Endometrial microvascular endothelial cells (primary cell): ENCODE data around the gene ITPR1. TPM values are rescaled to one million over a fixed set of nuclear protein-coding genes. Genes with fewer than 3 reads are reported as not detected.

Experiments used
- in situ Hi-C: cut with HindIII; loops from 2 replicates; pipeline ENCODE4 v1.10.0; 2017; ENCODE audit warnings: low sequenced_read_pairs, low pct_unique_long_range_greater_than_20kb; ENCODE audit errors: inconsistent ontology term
- total RNA-seq: library from RNA; depleted of rRNA; stranded (reverse); fragments of >200 nt; gene quantifications from one replicate; pipeline ENCODE4 v1.2.3, GENCODE V29; 2015; ENCODE audit errors: inconsistent ontology term

Gene ITPR1
- total RNA-seq, 1 donor from 2014 or later, result 17.1 TPM

GRCh38 chr3:4895838-4896237 lies 402.7 kb downstream of the ITPR1 start:
- in situ Hi-C loops, result no loop called here

Other genes starting within 250 kb of the ITPR1 start
- gene SETMAR, start 190.0 kb upstream of the ITPR1 start, total RNA-seq, result 25.7 TPM
- 56.0 TPM for gene SUMF1, start 26.1 kb upstream of the ITPR1 start, total RNA-seq